ENCODE results near the gene PPP1R9A.

Gene PPP1R9A

GRCh38 chr7:94909179-94909466 lies 1.7 kb downstream of the PPP1R9A start:
- no peak for DNase-seq (ENCODE audit: low spot score)

- DNase-seq (ENCODE audit: low spot score): no peak
Observed at GRCh38 chr7:94912085-94912484, 4.7 kb downstream of the PPP1R9A start.

- no peak for DNase-seq (ENCODE audit: low spot score)
Observed at GRCh38 chr7:94913391-94913790, 6.0 kb downstream of the PPP1R9A start.

GRCh38 chr7:94921911-94922310 lies 14.5 kb downstream of the PPP1R9A start:
- no peak for DNase-seq (ENCODE audit: low spot score)

- no peak for DNase-seq (ENCODE audit: low spot score)
Observed at GRCh38 chr7:94922457-94922856, 15.1 kb downstream of the PPP1R9A start.

- no peak for DNase-seq (ENCODE audit: low spot score)
Observed at GRCh38 chr7:94923412-94923811, 16.0 kb downstream of the PPP1R9A start.

- no peak for DNase-seq (ENCODE audit: low spot score)
Observed at GRCh38 chr7:94928168-94928707, 20.8 kb downstream of the PPP1R9A start.

- DNase-seq (ENCODE audit: low spot score): peak; percentile 69
Observed at GRCh38 chr7:94933256-94933990, 26.0 kb downstream of the PPP1R9A start.

- DNase-seq (ENCODE audit: low spot score): no peak
Observed at GRCh38 chr7:94939395-94939794, 32.0 kb downstream of the PPP1R9A start.

- DNase-seq (ENCODE audit: low spot score): no peak
Observed at GRCh38 chr7:94940241-94940640, 32.8 kb downstream of the PPP1R9A start.

GRCh38 chr7:94941844-94942632 lies 34.6 kb downstream of the PPP1R9A start:
- DNase-seq (ENCODE audit: low spot score): no peak

- no peak for DNase-seq (ENCODE audit: low spot score)
Observed at GRCh38 chr7:94943134-94943533, 35.7 kb downstream of the PPP1R9A start.

GRCh38 chr7:94949532-94949931 lies 42.1 kb downstream of the PPP1R9A start:
- no peak for DNase-seq (ENCODE audit: low spot score)

- no peak for DNase-seq (ENCODE audit: low spot score)
Observed at GRCh38 chr7:94955807-94956206, 48.4 kb downstream of the PPP1R9A start.

- DNase-seq (ENCODE audit: low spot score): no peak
Observed at GRCh38 chr7:94957061-94957460, 49.7 kb downstream of the PPP1R9A start.

- peak; percentile 50 for DNase-seq (ENCODE audit: low spot score)
Observed at GRCh38 chr7:94962661-94963060, 55.3 kb downstream of the PPP1R9A start.

GRCh38 chr7:94969434-94970084 lies 62.2 kb downstream of the PPP1R9A start:
- DNase-seq (ENCODE audit: low spot score): no peak

GRCh38 chr7:94970085-94970576 lies 62.7 kb downstream of the PPP1R9A start:
- DNase-seq (ENCODE audit: low spot score): no peak

- no peak for DNase-seq (ENCODE audit: low spot score)
Observed at GRCh38 chr7:94971051-94971867, 63.9 kb downstream of the PPP1R9A start.

GRCh38 chr7:94972296-94972695 lies 64.9 kb downstream of the PPP1R9A start:
- no peak for DNase-seq (ENCODE audit: low spot score)

GRCh38 chr7:94973844-94974243 lies 66.5 kb downstream of the PPP1R9A start:
- DNase-seq (ENCODE audit: low spot score): no peak

- DNase-seq (ENCODE audit: low spot score): no peak
Observed at GRCh38 chr7:94974423-94974822, 67.0 kb downstream of the PPP1R9A start.

Data from putamen (tissue), 1 donor.